H9 (cell line): ENCODE data around the gene MMP23B. TPM values are rescaled to one million over a fixed set of nuclear protein-coding genes. Genes with fewer than 3 reads are reported as not detected.

Source experiments
- DNase-seq: peaks from one replicate; pipeline ENCODE4 v3.0.0-alpha.2; 2017
- H2AFZ ChIP-seq: one replicate; pipeline ENCODE4 v1.6.1; 2013; ENCODE audit warnings: mild to moderate bottlenecking, low read length, control low read depth, moderate library complexity
- H2AK5ac ChIP-seq: 2 replicates; pipeline ENCODE4 v1.6.1; 2013; ENCODE audit warnings: low read length, control low read depth, mixed read lengths; ENCODE audit not compliant: insufficient read length
- H2BK120ac ChIP-seq: one replicate; pipeline ENCODE4 v1.6.1; 2013; ENCODE audit warnings: low read depth, mild to moderate bottlenecking, low read length, control low read depth, inconsistent platforms; ENCODE audit not compliant: poor library complexity, severe bottlenecking
- H2BK12ac ChIP-seq: 2 replicates; pipeline ENCODE4 v1.6.1; 2013; ENCODE audit warnings: low read length, control low read depth, mixed read lengths, low read depth; ENCODE audit not compliant: insufficient read length
- H2BK15ac ChIP-seq: 2 replicates; pipeline ENCODE4 v1.6.1; 2013; ENCODE audit warnings: low read depth, low read length, control low read depth
- H2BK20ac ChIP-seq: one replicate; pipeline ENCODE4 v1.6.1; 2013; ENCODE audit warnings: low read depth, mild to moderate bottlenecking, low read length, control low read depth, inconsistent platforms; ENCODE audit not compliant: poor library complexity, severe bottlenecking
- H2BK5ac ChIP-seq: 2 replicates; pipeline ENCODE4 v1.6.1; 2013; ENCODE audit warnings: low read length, control low read depth, mixed read lengths; ENCODE audit not compliant: insufficient read length
- H3K14ac ChIP-seq: 2 replicates; pipeline ENCODE4 v1.6.1; 2013; ENCODE audit warnings: low read length, control low read depth; ENCODE audit not compliant: insufficient read depth
- H3K18ac ChIP-seq: 2 replicates; pipeline ENCODE4 v1.6.1; 2013; ENCODE audit warnings: low read depth, mild to moderate bottlenecking, mixed read lengths, low read length, control low read depth; ENCODE audit not compliant: insufficient read length
- H3K23ac ChIP-seq: 2 replicates; pipeline ENCODE4 v1.6.1; 2013; ENCODE audit warnings: low read length, control low read depth, mixed read lengths, low read depth; ENCODE audit not compliant: insufficient read length
- H3K23me2 ChIP-seq: 2 replicates; pipeline ENCODE4 v1.6.1; 2013; ENCODE audit warnings: low read depth, mild to moderate bottlenecking, mixed read lengths, low read length, control low read depth; ENCODE audit not compliant: insufficient read length, poor library complexity, severe bottlenecking
- H3K27ac ChIP-seq: 2 replicates; pipeline ENCODE4 v1.5.1; 2013; ENCODE audit warnings: low read length, control low read depth, mixed read lengths, low read depth; ENCODE audit not compliant: insufficient read length
- H3K27me3 ChIP-seq: 2 replicates; pipeline ENCODE4 v1.6.1; 2013; ENCODE audit warnings: low read length, control low read depth, inconsistent platforms; ENCODE audit not compliant: insufficient read depth
- H3K4ac ChIP-seq: 2 replicates; pipeline ENCODE4 v1.6.1; 2013; ENCODE audit warnings: low read depth, mild to moderate bottlenecking, control low read depth, inconsistent platforms, low read length, moderate library complexity
- H3K4me1 ChIP-seq: 2 replicates; pipeline ENCODE4 v1.6.1; 2013; ENCODE audit warnings: low read length, control low read depth, inconsistent platforms; ENCODE audit not compliant: insufficient read depth
- H3K4me2 ChIP-seq: 2 replicates; pipeline ENCODE4 v1.6.1; 2013; ENCODE audit warnings: low read length, control low read depth, mixed read lengths; ENCODE audit not compliant: insufficient read length, insufficient read depth
- H3K56ac ChIP-seq: 2 replicates; pipeline ENCODE4 v1.6.1; 2013; ENCODE audit warnings: low read depth, mild to moderate bottlenecking, mixed read lengths, low read length, control low read depth; ENCODE audit not compliant: insufficient read length
- H3K79me1 ChIP-seq: 2 replicates; pipeline ENCODE4 v1.6.1; 2013; ENCODE audit warnings: low read depth, mild to moderate bottlenecking, moderate library complexity, low read length, control low read depth, inconsistent platforms; ENCODE audit not compliant: insufficient read depth, poor library complexity, severe bottlenecking
- H3K79me2 ChIP-seq: 2 replicates; pipeline ENCODE4 v1.6.1; 2013; ENCODE audit warnings: low read length, control low read depth, inconsistent platforms; ENCODE audit not compliant: insufficient read depth
- H3K9ac ChIP-seq: 2 replicates; pipeline ENCODE4 v1.6.1; 2013; ENCODE audit warnings: low read length, control low read depth, mixed read lengths; ENCODE audit not compliant: insufficient read length; ENCODE audit errors: extremely low read depth
- H3K9me3 ChIP-seq: one replicate; pipeline ENCODE4 v1.6.1; 2013; ENCODE audit warnings: low read depth, low read length, inconsistent platforms; ENCODE audit not compliant: control insufficient read depth
- H3T11ph ChIP-seq: one replicate; pipeline ENCODE4 v1.6.1; 2013; ENCODE audit warnings: mild to moderate bottlenecking, low read length, control low read depth, inconsistent platforms
- H4K20me1 ChIP-seq: one replicate; pipeline ENCODE4 v1.6.1; 2013; ENCODE audit not compliant: control insufficient read depth, insufficient read length, insufficient read depth
- H4K5ac ChIP-seq: 2 replicates; pipeline ENCODE4 v1.6.1; 2013; ENCODE audit warnings: low read depth, mild to moderate bottlenecking, mixed read lengths, low read length, control low read depth; ENCODE audit not compliant: insufficient read length
- H4K8ac ChIP-seq: replicated peaks from 2 replicates; pipeline ENCODE4 v1.6.1; 2013; ENCODE audit warnings: low read length, control low read depth, mixed read lengths, low read depth; ENCODE audit not compliant: insufficient read length
- H4K91ac ChIP-seq: 2 replicates; pipeline ENCODE4 v1.6.1; 2013; ENCODE audit warnings: low read depth, mild to moderate bottlenecking, moderate library complexity, mixed read lengths, low read length, control low read depth; ENCODE audit not compliant: insufficient read length
- H3K27ac Mint-ChIP-seq, 3 experiments: 2 replicates in 2 of 3; 3 replicates in 1 of 3; pipeline ENCODE4 v1.8.0; 2020 to 2021; ENCODE audit warnings: mixed read lengths in 3 of 3, mild to moderate bottlenecking in 1 of 3, moderate library complexity in 1 of 3
- H3K27me3 Mint-ChIP-seq: 2 replicates; pipeline ENCODE4 v1.8.0; 2021; ENCODE audit warnings: low read depth, mild to moderate bottlenecking, moderate library complexity, mixed read lengths
- H3K36me3 Mint-ChIP-seq, 3 experiments: 2 replicates in 2 of 3; 3 replicates in 1 of 3; pipeline ENCODE4 v1.8.0; 2020 to 2021; ENCODE audit warnings: low read depth in 3 of 3, mixed read lengths in 3 of 3; ENCODE audit not compliant: insufficient read depth in 1 of 3
- H3K4me1 Mint-ChIP-seq, 2 experiments: 2 replicates each; pipeline ENCODE4 v1.8.0; 2020; ENCODE audit warnings: mixed read lengths in 2 of 2
- H3K4me3 Mint-ChIP-seq, 2 experiments: 2 replicates in 1 of 2; 3 replicates in 1 of 2; pipeline ENCODE4 v1.8.0; 2020 to 2021; ENCODE audit warnings: mild to moderate bottlenecking in 2 of 2, mixed read lengths in 2 of 2, moderate library complexity in 1 of 2
- H3K9me3 Mint-ChIP-seq, 2 experiments: 2 replicates in 1 of 2; 3 replicates in 1 of 2; pipeline ENCODE4 v1.8.0; 2020; ENCODE audit warnings: mild to moderate bottlenecking in 2 of 2, mixed read lengths in 2 of 2, moderate library complexity in 1 of 2
- CTCF ChIP-seq: fragments of 200-600 bp; sonication (generic); conservative IDR thresholded peaks from 3 replicates; pipeline ENCODE4 v1.8.0; 2021; ENCODE audit warnings: antibody characterized with exemption, mild to moderate bottlenecking
- WGBS: extraction: QIAGEN DNeasy Blood & Tissue Kit; methylation state at CpG from one replicate; pipeline ENCODE4 v1.1.7; 2013; ENCODE audit warnings: missing lambda C conversion rate, low lambda C conversion rate, mixed read lengths; ENCODE audit not compliant: insufficient read length; ENCODE audit errors: extremely low coverage; 5-methylcytosine and 5-hydroxymethylcytosine counted together
- total RNA-seq: library from RNA; stranded (reverse); gene quantifications from 2 replicates; pipeline ENCODE4 v1.2.1, GENCODE V29; 2021

Gene MMP23B
- total RNA-seq, 1 experiment from 2014 or later = 12.5 TPM

GRCh38 chr1:1606232-1606631 lies 25.7 kb upstream of the MMP23B start:
- H3K27me3 Mint-ChIP-seq = peaks cover 34% of the 10 kb centered on the region
- Histone ChIP-seq H3K4me2 (no peak overlapping the region), H2BK5ac (no peak overlapping the region), H3K18ac (no peak overlapping the region), H2AFZ (no peak overlapping the region), H3K27ac (no peak overlapping the region), H3K14ac (no peak overlapping the region), H3K56ac (no peak overlapping the region), H4K5ac (no peak overlapping the region), H4K20me1 (no peaks in the 10 kb centered on the region), H2BK12ac (no peak overlapping the region), H3K9me3 (no peaks in the 10 kb centered on the region), H2AK5ac (no peak overlapping the region), H3K23me2 (no peaks in the 10 kb centered on the region), H3K79me2 (no peaks in the 10 kb centered on the region), H3K79me1 (no peaks in the 10 kb centered on the region), H4K8ac (no peak overlapping the region), H3K23ac (no peak overlapping the region), H3K9ac (no peak overlapping the region), H3K4me1 (no peaks in the 10 kb centered on the region), H3K27me3 (no peaks in the 10 kb centered on the region), H2BK20ac (no peak overlapping the region), H2BK120ac (no peak overlapping the region), H3T11ph (no peak overlapping the region), H4K91ac (no peak overlapping the region), H3K4ac (no peak overlapping the region), H2BK15ac (no peak overlapping the region)
- no peak for TF ChIP-seq CTCF
- H3K27ac Mint-ChIP-seq = no peak overlapping the region
- H3K4me3 Mint-ChIP-seq = no peak overlapping the region
- no peaks in the 10 kb centered on the region for H3K36me3 Mint-ChIP-seq
- DNase-seq = no peak
- H3K9me3 Mint-ChIP-seq = no peaks in the 10 kb centered on the region
- no CpG with 5 or more reads among the region's 13 CpGs for WGBS
- no peaks in the 10 kb centered on the region for H3K4me1 Mint-ChIP-seq
